ENCODE data around the gene TTC3.

DNA sequence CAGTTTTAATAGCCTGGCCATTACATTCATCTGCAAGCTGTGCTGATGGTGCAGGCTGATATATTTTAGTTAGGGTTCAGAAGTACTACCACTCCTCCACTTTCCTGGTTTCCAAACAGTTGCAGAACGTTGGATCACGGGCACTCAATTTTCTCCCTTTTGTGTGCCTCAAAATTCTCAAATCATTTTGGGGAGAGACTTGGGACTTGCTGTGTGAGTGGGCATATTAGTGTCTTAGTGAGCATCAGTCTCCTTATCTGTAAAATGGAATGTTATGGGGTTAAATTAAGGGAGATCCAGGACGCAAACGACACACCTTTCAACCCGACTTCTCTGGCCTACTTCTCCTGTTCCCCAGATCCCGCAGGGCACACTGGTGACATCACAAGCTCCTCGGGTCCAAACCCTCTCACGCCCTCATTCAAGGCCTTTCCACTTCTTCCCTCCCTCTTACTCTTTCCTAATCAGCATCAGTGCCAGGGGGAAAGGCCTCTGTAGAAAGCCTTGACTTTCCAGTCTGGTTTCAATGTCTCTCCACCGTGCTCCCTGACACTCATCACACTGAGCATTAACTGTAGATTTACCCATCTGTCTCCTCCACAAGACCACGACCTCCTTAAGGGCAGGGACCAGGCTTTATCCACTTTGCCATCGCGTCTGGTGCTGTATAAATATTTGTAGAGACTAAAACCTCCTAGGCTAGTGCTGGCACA is 1.3 kb upstream of the TTC3 start:
- TF ChIP-seq POLR2AphosphoS5 (IDR thresholded peaks at IDR 0.05; ENCODE audit: borderline replicate concordance, low read depth, low read length) (no peak), FOXP2 (optimal IDR thresholded peaks at IDR 0.05; ENCODE audit: control extremely low read depth, extremely low read length, insufficient read depth) (no peak)
